HG02571 (cell line): ENCODE results near the gene ALK.
A peak's percentile ranks its signal among the peaks of the same experiment; 100 is the strongest.

Experiments
- ATAC-seq: cut with Tn5 transposase; IDR thresholded peaks from one replicate; pipeline ENCODE4 v1.9.1; 2021; ENCODE audit warnings: mild to moderate bottlenecking, moderate library complexity; ENCODE audit not compliant: unreplicated experiment

The ALK gene

GRCh38 chr2:29583548-29584156 lies 337.7 kb downstream of the ALK start:
- no peak for ATAC-seq

DNA sequence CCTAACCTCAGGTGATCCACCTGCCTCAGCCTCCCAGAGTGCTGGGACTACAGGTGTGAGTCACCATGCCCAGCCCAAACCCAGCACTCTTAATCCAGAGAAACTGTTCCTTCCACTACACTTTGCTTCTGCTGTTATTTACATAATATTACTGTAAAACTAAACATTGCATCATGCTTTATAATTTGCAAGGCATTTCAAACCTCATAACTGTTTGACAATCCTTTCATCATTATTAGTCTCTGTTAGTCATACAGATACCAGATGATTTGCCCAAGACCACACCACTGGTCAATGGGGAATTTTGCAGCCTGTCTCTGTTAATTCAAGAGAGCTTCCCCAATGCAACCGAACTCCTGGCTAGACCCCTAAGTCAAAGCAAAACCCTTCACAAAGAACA lies 338.3 kb downstream of the ALK start:
- ATAC-seq, result peak; percentile 90

GRCh38 chr2:29582062-29582461 lies 339.3 kb downstream of the ALK start:
- no peak for ATAC-seq

GRCh38 chr2:29580223-29580622 lies 341.2 kb downstream of the ALK start:
- ATAC-seq, result no peak

- no peak for ATAC-seq
These were observed 341.8 kb downstream of the ALK start for GRCh38 chr2:29579495-29580169.

GRCh38 chr2:29578084-29578598 lies 343.2 kb downstream of the ALK start:
- ATAC-seq, result no peak

- ATAC-seq, result no peak
These were observed 345.2 kb downstream of the ALK start for GRCh38 chr2:29576231-29576630.

- ATAC-seq, result no peak
These were observed 346.0 kb downstream of the ALK start for GRCh38 chr2:29575370-29575890.

- no peak for ATAC-seq
These were observed 347.8 kb downstream of the ALK start for GRCh38 chr2:29573612-29574011.

GRCh38 chr2:29573147-29573546 lies 348.2 kb downstream of the ALK start:
- no peak for ATAC-seq

GRCh38 chr2:29570539-29570938 lies 350.8 kb downstream of the ALK start:
- ATAC-seq, result no peak

GRCh38 chr2:29567906-29568520 lies 353.4 kb downstream of the ALK start:
- no peak for ATAC-seq

GRCh38 chr2:29563697-29564096 lies 357.7 kb downstream of the ALK start:
- no peak for ATAC-seq

DNA sequence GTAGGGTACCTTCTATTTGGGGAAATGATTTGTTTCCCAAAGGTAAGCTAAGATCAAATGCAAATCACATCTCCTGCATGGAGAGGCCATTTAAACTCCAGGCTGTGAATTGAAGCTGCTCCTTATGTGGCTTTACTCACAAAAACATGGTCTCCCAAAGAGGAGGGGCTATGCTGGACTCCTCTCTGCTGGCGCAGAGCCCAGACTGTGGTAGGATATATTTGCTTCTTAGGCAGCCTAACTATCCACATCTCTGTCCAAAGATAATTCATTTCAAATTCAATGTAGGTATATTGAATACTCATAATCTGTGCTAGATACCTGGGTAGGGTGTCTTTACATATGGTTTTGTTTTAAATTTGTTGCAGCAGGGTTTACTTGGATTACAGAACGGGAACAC lies 358.5 kb downstream of the ALK start:
- ATAC-seq, result no peak

- ATAC-seq, result no peak
These were observed 359.1 kb downstream of the ALK start for GRCh38 chr2:29562319-29562718.

GRCh38 chr2:29561628-29562027 lies 359.8 kb downstream of the ALK start:
- ATAC-seq, result no peak

DNA sequence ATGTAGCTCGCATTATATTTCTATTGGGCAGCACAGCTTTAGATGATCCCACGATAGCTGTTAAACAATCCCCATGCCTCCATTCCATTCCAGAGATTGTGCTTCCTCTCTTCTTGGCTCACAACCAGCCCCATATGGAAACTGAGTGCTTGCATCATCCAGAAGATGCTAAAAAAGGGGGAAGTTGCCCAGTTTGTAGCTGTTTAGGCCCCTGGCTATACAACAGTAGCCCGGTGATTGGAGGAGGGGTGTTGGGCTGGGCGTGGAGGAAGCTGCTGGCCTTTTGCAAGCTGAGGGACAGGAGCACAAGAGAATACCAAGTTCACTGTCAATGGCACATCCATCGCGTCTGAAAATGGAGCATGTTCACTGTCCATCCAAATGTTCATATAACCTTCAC lies 360.2 kb downstream of the ALK start:
- ATAC-seq, result no peak

- ATAC-seq, result no peak
These were observed 360.8 kb downstream of the ALK start for GRCh38 chr2:29560566-29560965.

DNA sequence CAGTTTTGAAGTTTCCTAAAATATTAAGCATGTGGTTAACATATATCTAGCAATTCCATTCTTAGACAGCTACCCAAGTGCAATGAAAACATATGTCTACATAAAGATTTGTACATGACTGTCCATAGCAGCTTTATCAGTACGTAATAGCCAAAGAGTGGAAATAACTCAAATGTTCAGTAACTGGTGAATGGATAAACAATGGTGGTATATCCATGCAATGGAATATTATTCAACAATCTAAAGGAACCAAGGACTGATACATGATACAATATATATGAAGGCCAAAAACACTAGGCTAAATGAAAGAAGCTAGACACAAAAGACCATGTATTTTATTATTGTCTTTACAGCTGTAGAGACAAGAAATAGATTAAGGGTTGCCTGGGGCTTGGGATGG lies 361.4 kb downstream of the ALK start:
- ATAC-seq, result no peak

GRCh38 chr2:29559578-29559977 lies 361.8 kb downstream of the ALK start:
- no peak for ATAC-seq

DNA sequence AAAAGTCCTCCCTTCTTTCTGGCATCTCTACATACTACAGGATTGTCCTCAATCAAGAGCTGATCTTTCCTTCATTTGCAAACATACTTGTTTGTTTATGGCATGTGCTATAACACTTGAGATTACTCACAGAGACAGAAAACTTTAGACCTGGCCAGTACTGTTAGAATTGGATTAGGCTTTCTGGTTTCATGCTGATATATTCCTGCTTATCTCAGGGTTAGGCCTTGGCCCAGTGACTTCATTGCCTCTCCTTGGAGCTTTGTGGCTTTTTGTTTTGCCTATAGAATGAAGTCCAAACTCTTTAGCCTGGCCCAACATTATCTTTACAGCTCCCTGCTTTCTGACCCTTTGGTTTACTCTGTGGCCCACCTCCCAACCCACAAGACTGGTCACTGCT lies 363.3 kb downstream of the ALK start:
- ATAC-seq, result no peak

GRCh38 chr2:29557268-29557667 lies 364.1 kb downstream of the ALK start:
- no peak for ATAC-seq
